Measurements from ENCODE around the gene ZNF138.

ZNF138 gene

GRCh38 chr7:64873517-64873916 lies 79.3 kb downstream of the ZNF138 start:
- no peaks in the 10 kb centered on the region for H3K27me3 ChIP-seq (replicated peaks; ENCODE audit: control insufficient read depth, insufficient read depth, low read length, poor library complexity, severe bottlenecking)
- H3K27ac ChIP-seq (ENCODE audit: insufficient read depth, low read length, poor library complexity, severe bottlenecking) = no peak overlapping the region
- DNase-seq = no peak
- no peaks in the 10 kb centered on the region for H3K36me3 ChIP-seq (ENCODE audit: control insufficient read depth, insufficient read depth, low read length)
- no peak overlapping the region for H3K4me3 ChIP-seq (ENCODE audit: insufficient read depth, low read depth, low read length, poor library complexity, severe bottlenecking)
- no peaks in the 10 kb centered on the region for H3K4me1 ChIP-seq (ENCODE audit: control insufficient read depth, insufficient read depth, low read length, poor library complexity, severe bottlenecking)
- no peaks in the 10 kb centered on the region for H3K9me3 ChIP-seq (ENCODE audit: control insufficient read depth, low read length)

- no peak overlapping the region for H3K4me3 ChIP-seq (ENCODE audit: insufficient read depth, low read depth, low read length, poor library complexity, severe bottlenecking)
- no peaks in the 10 kb centered on the region for H3K27me3 ChIP-seq (replicated peaks; ENCODE audit: control insufficient read depth, insufficient read depth, low read length, poor library complexity, severe bottlenecking)
- no peak for DNase-seq
- no peaks in the 10 kb centered on the region for H3K4me1 ChIP-seq (ENCODE audit: control insufficient read depth, insufficient read depth, low read length, poor library complexity, severe bottlenecking)
- H3K27ac ChIP-seq (ENCODE audit: insufficient read depth, low read length, poor library complexity, severe bottlenecking) = no peak overlapping the region
- no peaks in the 10 kb centered on the region for H3K36me3 ChIP-seq (ENCODE audit: control insufficient read depth, insufficient read depth, low read length)
- H3K9me3 ChIP-seq (ENCODE audit: control insufficient read depth, low read length) = no peaks in the 10 kb centered on the region
Observed at GRCh38 chr7:64874114-64874513, 79.9 kb downstream of the ZNF138 start.

GRCh38 chr7:64874562-64875250 lies 80.5 kb downstream of the ZNF138 start:
- no peaks in the 10 kb centered on the region for H3K9me3 ChIP-seq (ENCODE audit: control insufficient read depth, low read length)
- no peak overlapping the region for H3K4me3 ChIP-seq (ENCODE audit: insufficient read depth, low read depth, low read length, poor library complexity, severe bottlenecking)
- H3K4me1 ChIP-seq (ENCODE audit: control insufficient read depth, insufficient read depth, low read length, poor library complexity, severe bottlenecking) = no peaks in the 10 kb centered on the region
- no peaks in the 10 kb centered on the region for H3K36me3 ChIP-seq (ENCODE audit: control insufficient read depth, insufficient read depth, low read length)
- H3K27ac ChIP-seq (ENCODE audit: insufficient read depth, low read length, poor library complexity, severe bottlenecking) = no peak overlapping the region
- no peaks in the 10 kb centered on the region for H3K27me3 ChIP-seq (replicated peaks; ENCODE audit: control insufficient read depth, insufficient read depth, low read length, poor library complexity, severe bottlenecking)
- DNase-seq = no peak

- no peak overlapping the region for H3K27ac ChIP-seq (ENCODE audit: insufficient read depth, low read length, poor library complexity, severe bottlenecking)
- no peaks in the 10 kb centered on the region for H3K27me3 ChIP-seq (replicated peaks; ENCODE audit: control insufficient read depth, insufficient read depth, low read length, poor library complexity, severe bottlenecking)
- no peaks in the 10 kb centered on the region for H3K4me1 ChIP-seq (ENCODE audit: control insufficient read depth, insufficient read depth, low read length, poor library complexity, severe bottlenecking)
- H3K4me3 ChIP-seq (ENCODE audit: insufficient read depth, low read depth, low read length, poor library complexity, severe bottlenecking) = no peak overlapping the region
- no peaks in the 10 kb centered on the region for H3K9me3 ChIP-seq (ENCODE audit: control insufficient read depth, low read length)
- H3K36me3 ChIP-seq (ENCODE audit: control insufficient read depth, insufficient read depth, low read length) = no peaks in the 10 kb centered on the region
- DNase-seq = no peak
Observed at GRCh38 chr7:64875258-64875657, 81.0 kb downstream of the ZNF138 start.

GRCh38 chr7:64875658-64876406 lies 81.6 kb downstream of the ZNF138 start:
- Histone ChIP-seq H3K9me3 (ENCODE audit: control insufficient read depth, low read length) (no peaks in the 10 kb centered on the region), H3K36me3 (ENCODE audit: control insufficient read depth, insufficient read depth, low read length) (no peaks in the 10 kb centered on the region), H3K27ac (ENCODE audit: insufficient read depth, low read length, poor library complexity, severe bottlenecking) (no peak overlapping the region), H3K4me3 (ENCODE audit: insufficient read depth, low read depth, low read length, poor library complexity, severe bottlenecking) (no peak overlapping the region), H3K27me3 (replicated peaks; ENCODE audit: control insufficient read depth, insufficient read depth, low read length, poor library complexity, severe bottlenecking) (no peaks in the 10 kb centered on the region), H3K4me1 (ENCODE audit: control insufficient read depth, insufficient read depth, low read length, poor library complexity, severe bottlenecking) (no peaks in the 10 kb centered on the region)
- DNase-seq = no peak

DNA sequence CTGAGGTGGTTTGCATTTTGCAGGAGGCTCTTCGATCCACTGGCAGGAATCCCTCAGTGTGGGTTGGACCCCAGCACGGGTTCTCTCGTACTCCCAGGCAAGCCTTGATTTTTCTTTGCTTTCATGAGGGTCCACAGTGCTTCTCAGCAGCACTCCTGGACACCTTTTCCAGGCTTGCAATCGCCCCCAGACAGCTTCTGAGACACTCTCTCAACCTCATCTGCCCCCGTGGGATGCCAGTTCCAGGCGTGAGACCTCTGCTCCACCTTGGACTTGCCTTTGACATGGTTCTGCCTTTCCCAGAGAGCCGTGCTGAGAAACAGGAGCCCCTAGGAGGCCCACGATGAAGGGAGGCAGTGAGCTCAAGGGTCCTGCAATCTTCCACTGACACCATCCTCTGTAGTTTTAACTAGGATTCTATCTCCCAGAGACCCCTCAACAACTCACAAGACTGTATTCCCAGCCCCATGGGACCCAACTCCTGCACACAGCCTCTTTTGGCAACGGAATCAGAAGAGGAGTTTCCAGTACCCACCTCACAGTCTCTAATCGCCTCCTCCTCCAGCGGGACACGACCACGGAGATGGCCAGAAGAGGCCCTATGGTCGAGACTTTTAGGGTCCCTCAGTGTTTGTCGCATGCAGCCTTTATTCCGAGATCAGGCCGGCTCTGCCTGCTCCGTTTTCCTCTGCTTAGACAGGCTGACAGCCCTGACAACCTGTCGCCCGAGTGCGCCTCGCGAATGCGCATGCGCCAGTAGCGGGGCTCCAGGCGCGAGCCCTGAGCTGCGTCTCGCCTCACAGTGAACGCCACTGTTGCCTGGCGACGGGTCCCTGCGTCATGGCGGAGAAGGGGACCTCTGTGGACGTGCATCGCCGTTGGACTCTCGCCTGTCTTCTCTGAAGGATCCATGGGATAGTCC lies 82.8 kb downstream of the ZNF138 start:
- Histone ChIP-seq H3K4me1 (ENCODE audit: control insufficient read depth, insufficient read depth, low read length, poor library complexity, severe bottlenecking) (no peaks in the 10 kb centered on the region), H3K36me3 (ENCODE audit: control insufficient read depth, insufficient read depth, low read length) (no peaks in the 10 kb centered on the region), H3K4me3 (ENCODE audit: insufficient read depth, low read depth, low read length, poor library complexity, severe bottlenecking) (peak overlapping the region; percentile 12), H3K27me3 (replicated peaks; ENCODE audit: control insufficient read depth, insufficient read depth, low read length, poor library complexity, severe bottlenecking) (no peaks in the 10 kb centered on the region), H3K27ac (ENCODE audit: insufficient read depth, low read length, poor library complexity, severe bottlenecking) (no peak overlapping the region), H3K9me3 (ENCODE audit: control insufficient read depth, low read length) (no peaks in the 10 kb centered on the region)
- peak; percentile 20 to 47 (median 46) for DNase-seq

GRCh38 chr7:64877714-64878610 lies 83.7 kb downstream of the ZNF138 start:
- Histone ChIP-seq H3K27ac (ENCODE audit: insufficient read depth, low read length, poor library complexity, severe bottlenecking) (no peak overlapping the region), H3K9me3 (ENCODE audit: control insufficient read depth, low read length) (no peaks in the 10 kb centered on the region), H3K4me1 (ENCODE audit: control insufficient read depth, insufficient read depth, low read length, poor library complexity, severe bottlenecking) (peaks cover 7% of the 10 kb centered on the region), H3K4me3 (ENCODE audit: insufficient read depth, low read depth, low read length, poor library complexity, severe bottlenecking) (peak overlapping the region; percentile 12), H3K27me3 (replicated peaks; ENCODE audit: control insufficient read depth, insufficient read depth, low read length, poor library complexity, severe bottlenecking) (peaks cover 9% of the 10 kb centered on the region), H3K36me3 (ENCODE audit: control insufficient read depth, insufficient read depth, low read length) (no peaks in the 10 kb centered on the region)
- no peak for DNase-seq

GRCh38 chr7:64878684-64879083 lies 84.5 kb downstream of the ZNF138 start:
- no peak for DNase-seq
- H3K4me1 ChIP-seq (ENCODE audit: control insufficient read depth, insufficient read depth, low read length, poor library complexity, severe bottlenecking) = peaks cover 7% of the 10 kb centered on the region
- no peaks in the 10 kb centered on the region for H3K9me3 ChIP-seq (ENCODE audit: control insufficient read depth, low read length)
- no peak overlapping the region for H3K27ac ChIP-seq (ENCODE audit: insufficient read depth, low read length, poor library complexity, severe bottlenecking)
- H3K27me3 ChIP-seq (replicated peaks; ENCODE audit: control insufficient read depth, insufficient read depth, low read length, poor library complexity, severe bottlenecking) = peaks cover 12% of the 10 kb centered on the region
- no peaks in the 10 kb centered on the region for H3K36me3 ChIP-seq (ENCODE audit: control insufficient read depth, insufficient read depth, low read length)
- H3K4me3 ChIP-seq (ENCODE audit: insufficient read depth, low read depth, low read length, poor library complexity, severe bottlenecking) = no peak overlapping the region

GRCh38 chr7:64879086-64879730 lies 85.0 kb downstream of the ZNF138 start:
- Histone ChIP-seq H3K4me1 (ENCODE audit: control insufficient read depth, insufficient read depth, low read length, poor library complexity, severe bottlenecking) (peaks cover 7% of the 10 kb centered on the region), H3K27ac (ENCODE audit: insufficient read depth, low read length, poor library complexity, severe bottlenecking) (no peak overlapping the region), H3K9me3 (ENCODE audit: control insufficient read depth, low read length) (no peaks in the 10 kb centered on the region), H3K27me3 (replicated peaks; ENCODE audit: control insufficient read depth, insufficient read depth, low read length, poor library complexity, severe bottlenecking) (peaks cover 12% of the 10 kb centered on the region), H3K4me3 (ENCODE audit: insufficient read depth, low read depth, low read length, poor library complexity, severe bottlenecking) (no peak overlapping the region), H3K36me3 (ENCODE audit: control insufficient read depth, insufficient read depth, low read length) (no peaks in the 10 kb centered on the region)
- no peak for DNase-seq

Data from effector memory CD4-positive, alpha-beta T cell (primary cell).